Measurements from ENCODE around the gene ANP32E.

DNA sequence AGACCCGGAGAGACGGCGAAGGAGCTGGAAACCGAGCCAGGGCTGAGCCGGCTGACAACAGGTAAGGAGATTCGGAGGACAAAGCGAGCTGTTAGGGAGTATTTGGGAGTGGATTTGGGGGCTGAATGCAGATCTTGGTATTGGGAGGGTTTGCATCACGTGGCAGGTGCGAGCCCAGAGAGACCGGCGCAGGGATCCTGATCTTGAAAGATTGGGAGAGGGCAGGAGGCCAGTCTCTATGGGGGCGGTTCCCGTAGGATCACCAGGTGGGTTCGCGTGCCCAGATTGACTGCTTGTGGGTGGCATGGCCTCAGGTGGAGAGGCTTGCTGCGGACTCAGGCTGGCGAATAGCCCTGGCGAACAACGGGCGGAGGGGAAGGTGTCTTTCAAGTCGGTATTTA, 46.6 kb upstream of the ANP32E start:
- TF ChIP-seq, protein P1, sequence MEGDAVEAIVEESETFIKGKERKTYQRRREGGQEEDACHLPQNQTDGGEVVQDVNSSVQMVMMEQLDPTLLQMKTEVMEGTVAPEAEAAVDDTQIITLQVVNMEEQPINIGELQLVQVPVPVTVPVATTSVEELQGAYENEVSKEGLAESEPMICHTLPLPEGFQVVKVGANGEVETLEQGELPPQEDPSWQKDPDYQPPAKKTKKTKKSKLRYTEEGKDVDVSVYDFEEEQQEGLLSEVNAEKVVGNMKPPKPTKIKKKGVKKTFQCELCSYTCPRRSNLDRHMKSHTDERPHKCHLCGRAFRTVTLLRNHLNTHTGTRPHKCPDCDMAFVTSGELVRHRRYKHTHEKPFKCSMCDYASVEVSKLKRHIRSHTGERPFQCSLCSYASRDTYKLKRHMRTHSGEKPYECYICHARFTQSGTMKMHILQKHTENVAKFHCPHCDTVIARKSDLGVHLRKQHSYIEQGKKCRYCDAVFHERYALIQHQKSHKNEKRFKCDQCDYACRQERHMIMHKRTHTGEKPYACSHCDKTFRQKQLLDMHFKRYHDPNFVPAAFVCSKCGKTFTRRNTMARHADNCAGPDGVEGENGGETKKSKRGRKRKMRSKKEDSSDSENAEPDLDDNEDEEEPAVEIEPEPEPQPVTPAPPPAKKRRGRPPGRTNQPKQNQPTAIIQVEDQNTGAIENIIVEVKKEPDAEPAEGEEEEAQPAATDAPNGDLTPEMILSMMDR (IDR thresholded peaks at IDR 0.05; ENCODE audit: insufficient read depth, low read length, poor library complexity, severe bottlenecking), result no peak
- TF ChIP-seq EZH2phosphoT487 (conservative IDR thresholded peaks at IDR 0.05; ENCODE audit: low read length), result no peak
